HK-2 (cell line): ENCODE measurements around the gene ZNF124.

Source experiments
- DNase-seq: peaks from one replicate; pipeline ENCODE4 v3.0.0-alpha.2; 2018; ENCODE audit not compliant: unreplicated experiment

The ZNF124 gene

GRCh38 chr1:247113094-247113497 lies 58.7 kb downstream of the ZNF124 start:
- peak; percentile 82 for DNase-seq

DNA sequence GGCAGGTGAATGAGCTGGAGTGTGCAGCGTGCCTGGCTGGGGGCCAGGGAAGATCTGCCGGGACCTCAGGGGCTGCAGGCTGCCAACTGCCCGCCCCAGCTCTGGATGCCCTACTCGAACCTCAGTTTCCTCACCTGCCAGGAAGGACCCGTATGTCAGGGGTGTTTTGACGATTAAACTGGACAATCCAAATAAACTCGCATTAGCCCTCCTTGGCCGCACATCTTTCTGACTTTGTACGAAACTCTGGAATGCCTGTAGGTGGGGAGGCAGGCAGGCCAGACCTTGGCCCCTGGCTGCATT lies 59.4 kb downstream of the ZNF124 start:
- no peak for DNase-seq

GRCh38 chr1:247111700-247112478 lies 59.9 kb downstream of the ZNF124 start:
- peak; percentile 53 for DNase-seq

DNA sequence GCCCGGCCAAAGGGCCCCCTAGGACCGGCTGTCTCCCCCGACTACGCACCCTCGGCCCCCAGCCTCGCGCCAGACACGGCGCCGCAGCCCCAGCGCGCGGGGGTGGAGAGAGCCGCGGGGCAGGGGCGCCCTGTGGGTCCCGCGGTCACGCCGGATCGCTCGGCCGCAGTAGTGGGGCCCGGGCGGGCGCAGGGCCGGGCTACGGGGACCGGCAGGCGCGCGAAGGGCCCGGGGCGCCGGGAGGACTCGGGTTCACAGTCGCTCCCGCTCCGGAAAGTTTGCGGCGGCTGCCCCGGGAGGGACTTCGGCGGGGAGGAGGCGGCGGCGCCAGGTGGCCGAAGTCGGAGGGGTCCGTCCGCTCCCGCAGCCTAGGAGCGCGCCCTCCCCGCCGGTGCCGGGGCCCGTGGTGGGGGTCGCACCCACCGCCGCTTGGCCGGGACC lies 60.5 kb downstream of the ZNF124 start:
- peak; percentile 34 for DNase-seq

DNA sequence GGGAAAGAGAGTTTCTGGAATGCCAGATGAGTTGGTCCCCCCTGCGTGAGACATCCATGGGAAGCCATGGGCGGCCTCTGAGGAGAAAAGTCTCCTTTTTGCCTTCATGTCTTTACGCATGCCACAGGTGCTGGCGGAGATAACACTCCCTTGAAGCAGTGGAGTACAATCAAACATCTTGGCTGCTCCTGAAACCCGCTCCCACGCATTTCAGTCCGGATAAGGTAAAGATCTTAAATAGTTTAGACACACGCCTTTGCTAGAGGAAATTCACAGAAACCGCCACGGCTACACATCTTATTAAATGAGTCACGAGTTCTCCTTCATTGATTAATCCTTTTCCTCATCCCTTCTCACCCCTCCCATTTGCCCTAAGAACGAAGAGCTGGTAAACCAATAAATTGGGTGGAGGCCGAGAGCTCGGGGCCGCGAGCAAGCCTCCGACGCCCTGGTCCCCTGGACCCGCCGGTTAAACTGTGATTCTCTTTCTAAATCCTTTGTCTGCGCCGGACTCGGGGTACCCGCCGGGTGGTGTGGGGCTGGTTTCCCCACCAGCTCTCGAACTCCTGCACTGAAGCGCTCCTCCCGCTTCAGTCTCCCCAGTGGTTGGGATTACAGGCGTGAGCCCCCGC lies 61.1 kb downstream of the ZNF124 start:
- peak; percentile 38 for DNase-seq

GRCh38 chr1:247107694-247108093 lies 64.1 kb downstream of the ZNF124 start:
- no peak for DNase-seq

DNA sequence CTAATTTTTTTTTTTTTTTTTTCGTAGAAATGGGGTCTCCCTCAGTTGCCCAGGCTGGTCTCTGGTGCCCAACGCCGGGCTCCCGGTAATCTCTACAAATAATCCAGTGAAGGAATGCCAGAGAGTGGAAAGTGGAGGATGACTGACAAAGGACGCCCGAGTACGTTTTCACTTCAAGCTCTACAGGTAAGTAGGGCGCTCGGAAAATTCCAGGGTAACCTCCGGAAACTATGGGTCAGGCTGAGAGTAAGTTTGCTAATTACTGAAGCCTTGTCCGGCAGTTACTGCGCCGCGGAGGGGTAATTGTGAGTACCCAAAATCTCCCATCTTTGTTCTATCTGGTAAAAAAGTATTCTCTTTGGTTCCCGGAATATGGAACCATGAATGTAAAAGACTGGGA lies 65.9 kb downstream of the ZNF124 start:
- DNase-seq, result no peak
